HG02571 (cell line): Measurements from ENCODE around the gene PCCB.
A peak's percentile ranks its signal among the peaks of the same experiment; 100 is the strongest.
"Not testable (repeated sequence)": the region's sequence is repeated elsewhere in the genome, so short reads cannot be mapped to it uniquely, and the experiment has no call there.

Source experiments
- ATAC-seq: cut with Tn5 transposase; IDR thresholded peaks from one replicate; pipeline ENCODE4 v1.9.1; 2021; ENCODE audit warnings: mild to moderate bottlenecking, moderate library complexity; ENCODE audit not compliant: unreplicated experiment

The PCCB gene

DNA sequence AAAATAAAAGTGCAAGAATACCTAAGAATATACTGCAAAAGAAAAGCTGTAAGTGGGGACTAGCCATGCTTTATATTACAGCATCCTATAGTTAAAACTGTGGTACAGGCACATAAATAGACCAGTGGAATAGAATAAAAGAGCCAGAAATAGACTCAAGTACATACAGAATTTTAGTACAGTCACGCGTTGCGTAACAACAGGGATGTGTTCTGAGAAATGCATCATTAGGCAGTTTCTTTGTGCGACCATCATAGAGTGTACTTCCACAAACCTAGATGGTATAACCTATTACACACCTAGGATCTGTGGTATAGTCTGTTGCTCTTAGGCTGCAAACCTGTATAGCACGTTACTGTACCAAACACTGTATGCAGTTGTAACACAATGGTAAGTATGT, 61.8 kb downstream of the PCCB start:
- ATAC-seq: no peak

DNA sequence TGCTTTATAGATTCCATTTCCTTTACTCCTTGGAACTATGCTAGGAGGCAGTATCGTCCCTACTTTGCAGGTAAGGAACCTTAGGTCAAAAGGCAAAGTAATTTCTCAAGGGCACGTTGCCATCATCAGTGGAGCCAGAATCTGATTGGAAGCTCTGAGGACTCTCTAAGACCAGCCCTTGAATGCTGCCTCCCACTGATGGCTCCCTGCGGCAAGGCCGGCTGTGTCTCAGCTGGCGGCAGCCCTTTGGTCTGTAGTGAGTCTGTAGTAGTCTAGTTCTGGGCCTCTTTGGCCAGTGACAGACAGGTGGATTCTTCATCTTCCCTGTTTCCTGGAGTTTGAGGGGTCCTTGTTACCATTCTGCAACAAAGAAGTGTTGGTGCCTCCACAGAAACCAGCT, 76.2 kb downstream of the PCCB start:
- no peak for ATAC-seq

DNA sequence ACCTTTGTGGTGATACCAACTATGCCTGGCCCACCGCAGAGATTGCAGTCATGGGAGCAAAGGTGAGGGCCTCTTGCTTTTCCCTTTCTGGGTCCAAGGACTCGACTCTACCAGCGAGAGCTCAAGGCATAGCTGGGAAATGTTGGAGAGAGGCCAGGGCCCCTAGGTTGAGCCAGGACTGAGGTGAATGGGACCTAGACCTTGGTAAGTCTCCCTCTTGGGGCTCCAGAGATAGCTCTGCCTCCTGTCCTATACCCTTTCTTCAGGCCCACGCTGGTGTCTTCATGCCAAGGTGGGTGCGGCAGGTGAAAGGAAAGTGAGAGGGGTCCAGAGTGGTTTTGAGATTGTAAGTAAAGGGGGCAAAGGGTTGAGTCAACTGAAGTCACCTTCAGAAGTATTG, 77.5 kb downstream of the PCCB start:
- no peak for ATAC-seq

DNA sequence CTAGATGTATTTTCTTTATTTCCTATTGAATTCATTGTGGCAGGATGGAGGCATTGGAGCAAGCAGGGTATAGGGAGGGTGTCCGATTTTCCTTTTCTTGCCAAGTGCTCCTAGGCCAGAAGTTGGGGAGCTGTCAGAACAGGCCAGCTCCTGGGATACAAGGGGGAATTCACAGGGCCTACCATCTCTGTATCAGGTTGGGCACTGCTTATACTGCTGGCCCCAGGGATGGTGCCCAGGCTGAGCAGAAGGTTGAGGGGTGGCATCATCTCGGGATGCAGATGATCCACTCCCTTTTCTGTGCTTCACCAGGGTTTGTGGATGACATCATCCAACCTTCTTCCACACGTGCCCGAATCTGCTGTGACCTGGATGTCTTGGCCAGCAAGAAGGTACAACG, 79.5 kb downstream of the PCCB start:
- ATAC-seq: no peak

DNA sequence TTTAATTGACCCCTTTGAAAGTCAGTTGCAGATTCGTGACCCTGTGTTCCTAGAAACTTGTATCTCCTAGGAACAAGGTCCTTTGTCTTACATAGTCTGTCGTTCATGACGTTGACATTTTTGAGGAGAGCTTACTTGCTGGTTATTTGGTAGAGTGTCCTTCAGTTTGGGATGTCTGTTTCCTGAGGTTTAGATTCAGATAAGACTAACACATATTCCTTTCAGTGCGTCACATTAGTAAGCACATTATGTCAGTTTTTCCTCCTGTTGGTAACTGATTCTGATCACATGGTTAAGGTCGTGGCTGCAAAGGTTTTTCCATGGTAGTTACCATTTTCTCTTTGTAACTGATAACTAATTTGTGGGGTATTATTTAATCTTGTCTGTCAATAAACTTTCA, 80.8 kb downstream of the PCCB start:
- ATAC-seq: no peak

DNA sequence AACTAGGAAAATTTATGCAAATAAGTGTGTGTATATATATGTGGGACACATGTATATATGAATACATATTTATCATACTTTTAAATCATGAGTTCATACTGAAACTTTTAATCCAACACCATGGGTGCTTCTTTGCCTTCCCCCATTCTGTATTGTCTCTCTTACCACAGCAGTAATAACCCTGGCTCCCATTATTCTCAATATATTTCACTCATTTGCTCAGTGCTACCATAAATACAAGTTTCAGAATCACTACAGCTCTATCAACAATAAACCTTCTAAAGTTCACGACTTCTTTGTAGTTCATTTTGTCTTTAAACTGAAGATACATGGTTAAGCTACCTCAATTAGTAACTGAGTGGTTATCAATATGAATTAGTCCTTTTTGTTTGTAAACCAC, 82.2 kb downstream of the PCCB start:
- ATAC-seq: no peak

DNA sequence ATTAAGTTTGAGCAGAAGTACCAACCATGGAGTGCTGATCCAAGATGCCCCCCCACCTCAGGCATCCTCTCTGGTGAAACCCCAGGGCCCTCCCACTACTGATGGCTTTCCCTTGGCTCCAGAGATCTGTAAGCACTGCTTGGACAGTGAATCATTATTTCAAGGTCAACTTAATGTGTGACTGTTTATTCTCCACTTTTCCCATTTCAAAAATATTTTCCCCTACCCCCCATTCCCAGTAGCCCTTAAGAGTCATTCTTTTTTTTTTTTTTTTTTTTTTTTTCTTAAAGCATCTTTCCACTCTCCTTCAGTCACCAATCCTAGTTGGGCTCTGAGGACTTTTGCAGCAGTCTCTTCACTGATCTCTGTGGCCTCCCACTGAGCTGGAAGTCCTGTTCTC, 82.6 kb downstream of the PCCB start:
- no peak for ATAC-seq

DNA sequence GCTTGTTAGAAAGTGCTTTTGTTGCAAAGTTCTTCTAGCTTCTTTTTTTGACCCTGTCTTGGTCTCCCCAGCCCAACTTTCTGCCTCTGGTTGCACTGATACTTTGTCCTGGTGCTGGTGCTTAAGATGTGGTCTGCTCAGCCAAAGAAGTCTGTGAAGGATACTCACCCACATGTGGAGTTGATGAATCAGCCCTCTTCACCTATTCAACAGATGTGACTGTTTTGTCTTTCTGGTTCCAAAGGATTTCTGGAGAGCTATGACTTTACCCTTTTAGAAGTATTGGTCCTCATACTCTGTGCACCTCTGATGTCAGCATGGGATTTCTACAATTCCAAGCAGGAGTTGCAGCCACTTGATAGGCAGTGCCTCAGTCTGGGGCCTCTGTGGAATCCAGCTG, 84.1 kb downstream of the PCCB start:
- ATAC-seq: no peak

DNA sequence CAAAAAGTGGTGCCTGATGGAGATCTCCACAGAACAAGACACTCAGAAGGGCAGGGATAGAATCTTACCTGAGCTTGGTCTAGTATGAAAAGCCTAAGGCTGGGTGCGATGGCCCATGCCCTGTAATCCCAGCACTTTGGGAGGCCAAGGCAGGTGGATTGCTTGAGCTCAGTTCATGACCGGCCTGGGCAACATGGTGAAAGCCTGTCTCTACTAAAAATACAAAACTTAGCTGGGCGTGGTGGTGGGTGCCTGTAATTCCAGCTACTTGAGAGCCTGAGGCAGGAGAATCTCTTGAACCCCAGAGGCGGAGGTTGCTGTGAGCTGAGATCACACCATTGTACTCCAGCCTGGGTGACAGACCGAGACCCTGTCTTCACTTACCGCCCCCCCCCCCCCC, 84.6 kb downstream of the PCCB start:
- not testable (repeated sequence) for ATAC-seq

DNA sequence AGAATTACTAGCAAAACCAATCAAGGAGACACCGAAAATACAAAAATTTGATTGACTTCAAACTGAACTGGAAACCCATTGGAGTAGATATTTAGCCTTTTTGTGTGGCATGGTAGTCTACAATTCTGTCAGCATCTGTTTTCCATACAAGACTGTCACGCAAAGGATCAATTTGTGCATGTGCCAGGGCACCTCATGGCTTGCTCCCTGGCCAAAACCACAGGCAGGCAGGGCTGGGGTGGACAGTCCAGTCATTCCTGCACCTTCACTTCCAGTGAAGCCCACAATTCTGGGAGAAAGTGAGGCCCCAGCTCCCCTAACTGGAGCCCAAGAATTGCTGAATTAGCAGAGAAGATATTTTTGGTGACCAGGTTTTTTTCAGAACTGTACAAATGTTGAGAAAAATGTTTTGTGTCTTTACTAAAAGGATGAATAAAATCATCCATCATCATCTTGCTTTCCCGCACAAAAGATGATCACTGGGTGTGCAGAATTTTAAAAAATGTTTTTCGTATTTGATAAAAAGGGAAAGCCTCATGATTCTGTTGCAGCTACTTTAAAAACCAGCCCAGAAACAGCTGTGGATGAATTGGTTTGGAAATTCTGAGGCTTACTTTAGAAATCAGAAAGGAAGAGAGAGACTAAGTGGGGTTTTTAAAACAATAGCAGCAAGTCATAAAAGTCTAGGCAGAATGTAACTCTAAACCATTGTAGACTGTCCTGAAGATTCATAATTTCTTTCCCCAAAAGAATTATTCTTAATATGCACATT, 86.4 kb downstream of the PCCB start:
- no peak for ATAC-seq

DNA sequence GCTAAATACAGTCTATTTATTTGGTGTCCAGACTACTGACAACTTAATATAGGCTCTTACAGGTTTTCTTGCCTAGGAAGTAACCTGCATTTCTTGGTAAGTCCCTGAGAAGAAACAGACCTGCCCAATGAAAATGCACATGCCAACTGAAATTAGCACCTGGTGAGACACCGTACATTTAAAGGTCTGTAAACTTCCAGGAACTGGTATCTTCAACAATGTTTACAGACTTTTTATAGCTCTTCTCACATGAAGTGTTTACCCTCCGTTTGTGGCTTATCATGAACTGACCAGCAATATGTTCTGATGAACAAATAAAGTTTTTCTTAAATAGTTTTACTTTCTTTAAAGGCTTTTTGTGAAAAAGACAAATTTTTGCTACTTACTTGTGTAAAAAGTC, 93.3 kb downstream of the PCCB start:
- ATAC-seq: no peak

DNA sequence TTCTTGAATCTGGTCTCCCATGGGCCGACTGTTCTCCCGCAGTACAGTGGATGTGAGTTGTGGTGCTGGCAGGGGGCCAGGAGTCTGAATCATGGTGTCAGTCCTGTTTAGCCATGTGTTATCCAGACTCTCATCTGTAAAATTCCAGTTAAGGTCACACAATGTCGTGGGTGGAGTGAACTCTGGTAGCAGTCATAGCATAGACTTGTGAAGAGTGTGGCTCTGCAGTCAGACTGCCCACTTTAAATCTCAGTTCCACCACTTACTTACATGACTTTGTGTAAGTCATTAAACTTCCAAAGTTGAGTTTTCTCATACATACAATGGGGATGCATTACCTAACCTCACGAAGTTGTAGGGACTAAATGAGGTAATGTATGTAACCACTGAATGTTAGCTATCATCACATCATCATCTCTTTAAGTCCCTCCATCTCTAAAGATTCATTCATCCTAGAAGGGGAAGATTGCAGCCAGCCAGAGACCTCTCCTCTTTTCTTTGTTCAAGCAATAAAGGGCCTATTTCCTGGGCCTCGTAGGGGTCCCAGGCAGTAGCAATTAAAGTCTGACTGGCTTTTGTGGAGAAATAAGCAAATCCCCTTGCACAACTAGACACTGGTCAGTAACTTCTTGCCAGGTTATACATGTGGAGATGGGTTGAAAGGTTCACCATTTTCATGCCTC, 93.9 kb downstream of the PCCB start:
- ATAC-seq: no peak

DNA sequence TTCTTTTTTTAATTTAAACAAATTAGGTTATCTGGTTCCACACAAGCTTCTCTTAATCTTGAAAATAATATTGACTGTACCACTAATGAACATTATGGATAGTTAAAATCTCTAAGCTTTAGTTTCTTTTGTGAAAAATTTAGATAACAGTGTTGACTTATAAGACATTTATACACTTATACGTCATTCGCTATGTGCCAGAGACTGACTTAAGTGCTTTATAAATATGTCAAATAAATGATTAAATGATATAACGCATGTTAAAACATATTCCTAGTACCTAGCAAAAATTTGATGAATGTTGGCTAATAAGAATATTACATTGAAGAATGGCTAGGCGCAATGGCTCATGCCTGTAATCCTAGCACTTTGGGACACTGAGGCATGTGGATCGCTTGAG, 96.3 kb downstream of the PCCB start:
- ATAC-seq: no peak

DNA sequence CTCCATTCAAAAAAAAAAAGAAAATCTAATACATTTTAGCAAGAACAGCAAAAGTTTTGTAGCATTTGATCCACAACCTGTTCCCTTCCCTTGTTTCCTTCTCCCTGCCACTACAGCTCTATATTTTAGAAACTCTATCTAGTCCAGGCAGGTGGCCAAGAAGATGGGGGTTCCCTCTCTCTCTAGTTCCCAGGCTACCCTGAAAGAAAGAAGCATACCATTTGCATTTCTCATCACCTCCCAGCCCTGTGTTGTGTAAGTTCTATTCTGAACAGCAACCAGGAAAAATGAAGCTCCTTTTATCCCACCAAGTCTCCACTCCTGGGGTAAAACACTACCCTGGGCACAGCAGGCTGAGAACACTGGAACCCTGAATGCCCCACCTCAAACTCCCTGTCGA, 100.0 kb downstream of the PCCB start:
- no peak for ATAC-seq

DNA sequence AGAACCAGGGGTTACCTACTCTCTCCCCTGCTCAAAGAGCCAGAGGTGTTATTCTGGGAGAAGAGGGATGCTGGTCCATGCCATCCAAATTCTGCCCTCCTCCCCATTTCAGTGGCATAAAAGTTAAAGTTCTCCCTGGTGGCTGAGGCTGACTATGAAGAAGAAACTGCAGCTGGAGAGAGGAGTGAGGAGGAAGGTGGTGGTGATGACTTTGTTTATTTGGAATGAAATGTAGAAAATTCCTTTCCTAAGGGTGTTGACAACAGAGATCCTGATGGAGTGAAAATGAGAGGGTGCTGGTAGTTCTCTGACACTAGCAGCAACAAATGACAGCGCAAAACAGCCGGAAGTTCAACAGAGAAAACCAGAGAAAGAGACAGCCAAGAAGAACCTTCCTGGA, 100.4 kb downstream of the PCCB start:
- no peak for ATAC-seq

DNA sequence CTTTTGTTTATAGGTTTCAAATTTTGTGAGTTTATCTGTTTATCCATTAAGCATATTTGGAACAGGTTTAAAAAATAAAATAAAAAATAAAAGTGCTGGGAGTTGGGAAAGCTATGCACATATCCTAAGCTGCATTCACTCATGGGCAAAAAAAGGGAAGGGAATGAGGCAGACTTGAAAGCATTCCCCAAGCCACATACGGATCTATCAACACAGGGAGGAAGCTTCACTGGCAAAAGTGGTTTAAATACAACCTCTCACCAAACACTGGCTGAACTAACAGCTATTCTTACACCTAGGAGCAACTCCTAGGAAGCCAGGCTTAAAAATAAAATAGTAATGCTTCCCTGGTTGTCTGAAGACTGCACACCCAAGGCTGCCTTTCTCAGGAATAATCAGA, 101.2 kb downstream of the PCCB start:
- ATAC-seq: no peak

DNA sequence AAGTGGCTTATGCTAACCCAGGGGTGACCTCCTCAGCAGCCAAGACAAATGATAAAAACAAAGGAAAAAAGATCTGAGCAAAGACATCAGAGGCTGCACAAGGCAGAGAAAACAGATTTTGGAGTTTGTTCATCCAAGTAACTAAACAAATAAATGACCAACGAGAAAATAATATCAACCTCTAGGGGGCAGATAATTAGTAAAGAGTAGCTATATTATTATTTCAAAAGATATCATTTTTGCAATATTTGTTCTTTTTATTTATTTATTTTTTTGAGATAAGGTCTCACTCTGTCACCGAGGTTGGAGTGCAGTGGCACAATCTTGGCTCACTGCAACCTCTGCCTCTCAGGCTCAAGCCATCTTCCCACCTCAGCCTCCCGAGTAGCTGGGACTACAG, 101.8 kb downstream of the PCCB start:
- ATAC-seq: no peak

DNA sequence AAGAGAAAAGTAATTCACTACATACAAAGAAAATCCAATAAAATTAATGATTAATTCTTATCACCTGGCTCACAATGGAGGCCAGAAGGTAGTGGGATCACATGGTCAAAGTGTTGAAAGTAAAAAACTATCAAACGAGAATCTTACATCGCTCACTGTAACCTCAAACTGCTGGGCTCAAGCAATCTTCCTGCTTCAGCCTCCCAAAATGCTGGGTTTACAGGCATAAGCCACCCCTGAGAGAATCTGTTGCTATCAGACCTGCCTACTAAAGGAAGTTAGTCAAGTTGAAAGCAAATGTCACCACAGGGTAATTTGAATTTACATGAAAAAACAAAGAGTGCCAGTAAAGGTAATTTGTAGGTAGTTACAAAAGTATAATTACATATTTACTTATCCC, 103.3 kb downstream of the PCCB start:
- ATAC-seq: peak; percentile 53

DNA sequence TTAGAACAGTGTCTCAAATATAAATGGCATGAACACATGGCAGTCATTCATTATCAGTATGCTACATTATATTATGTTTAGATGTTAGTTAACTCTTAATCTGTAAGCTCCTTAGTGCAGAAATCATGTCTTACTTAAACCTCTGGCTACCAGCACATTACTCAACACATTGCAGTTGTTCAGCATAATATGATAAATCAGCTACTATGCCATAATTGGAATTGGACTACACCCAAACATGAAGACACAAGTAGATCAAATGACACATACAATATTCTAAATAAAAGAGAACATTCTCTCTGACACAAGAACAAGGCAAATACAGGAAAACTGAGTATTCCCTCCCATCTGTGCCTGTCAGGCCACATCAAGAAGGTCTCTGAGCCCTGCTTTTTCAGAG, 116.1 kb downstream of the PCCB start:
- no peak for ATAC-seq

DNA sequence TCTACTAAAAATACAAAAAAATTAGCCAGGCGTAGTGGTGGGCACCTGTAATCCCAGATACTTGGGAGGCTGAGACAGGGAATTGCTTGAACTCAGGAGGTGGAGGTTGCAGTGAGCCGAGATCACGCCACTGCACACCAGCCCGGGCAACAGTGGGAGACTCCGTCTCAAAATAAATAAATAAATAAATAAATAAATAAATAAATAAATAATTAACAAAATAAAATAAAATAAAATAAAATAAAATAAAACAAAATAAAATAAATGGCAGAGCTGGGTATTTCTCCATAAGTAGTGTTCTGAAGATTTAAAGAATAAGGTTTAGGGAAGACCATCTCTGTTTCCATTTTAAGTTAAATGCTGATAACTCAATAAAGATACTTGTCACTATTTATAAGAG, 125.7 kb downstream of the PCCB start:
- ATAC-seq: not testable (repeated sequence)

DNA sequence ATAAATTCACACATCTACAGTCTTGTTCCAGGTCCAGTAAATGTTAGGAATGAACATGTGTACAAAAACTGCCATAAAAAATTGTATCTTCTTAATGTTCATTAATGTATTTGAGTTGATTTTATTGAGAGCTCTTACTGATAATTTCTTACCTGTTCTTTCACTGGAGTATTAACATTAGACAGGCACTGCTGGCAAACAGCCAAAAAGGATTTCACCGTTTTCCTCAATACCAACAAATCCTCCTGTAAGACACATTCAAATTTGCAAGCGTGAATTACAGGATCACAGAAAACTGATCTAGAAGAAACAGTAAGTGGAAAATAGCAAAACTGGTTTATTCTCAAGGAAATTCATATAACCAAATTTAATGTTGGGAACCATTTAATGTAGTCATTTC, 127.4 kb downstream of the PCCB start:
- ATAC-seq: no peak

DNA sequence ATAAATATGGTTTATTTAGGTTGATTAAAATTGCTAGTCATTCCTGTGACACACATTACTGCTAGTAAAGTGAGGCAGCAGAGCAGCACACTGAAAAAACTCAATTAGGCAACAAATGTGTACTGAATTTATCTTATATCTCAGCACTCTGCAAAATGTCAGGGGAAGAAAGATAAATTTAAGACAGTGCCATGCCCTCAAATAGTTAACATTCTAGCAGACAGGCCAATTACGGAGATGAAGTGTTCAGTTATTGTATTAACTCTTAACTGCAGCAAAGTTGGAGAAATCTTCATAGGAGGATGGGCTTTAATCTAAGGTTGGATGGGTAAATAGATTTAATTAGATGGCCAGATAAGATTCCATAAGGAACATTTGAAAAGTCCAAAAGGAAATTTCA, 127.9 kb downstream of the PCCB start:
- ATAC-seq: no peak
